Heart left ventricle (tissue), 16 donors: ENCODE measurements around the gene TMTC2. TPM values are rescaled to one million over a fixed set of nuclear protein-coding genes. Genes with fewer than 3 reads are reported as not detected.

ENCODE experiments used
- ATAC-seq, 4 donors: fragments of 200-7000 bp; cut with Tn5 transposase; one replicate each; pipeline ENCODE4 v1.9.1; 2020 to 2022; ENCODE audit warnings: moderate library complexity in 4 of 4, mild to moderate bottlenecking in 3 of 4, moderate number of reproducible peaks in 1 of 4
- DNase-seq, 5 donors: peaks; one replicate each; pipeline ENCODE4 v3.0.0-alpha.2; 2020
- H3K27ac ChIP-seq, 12 donors: fragments of 200-600 bp; sonication (generic) in 4 of 12; one replicate each; pipeline versions ENCODE4 v1.5.0 to v1.8.0; 2016 to 2022; ENCODE audit warnings: mild to moderate bottlenecking in 2 of 12
- H3K27me3 ChIP-seq, 9 donors: fragments of 200-600 bp; sonication (generic) in 2 of 9; one replicate each; pipeline versions ENCODE4 v1.5.1 to v1.8.0; 2016 to 2022; ENCODE audit warnings: mild to moderate bottlenecking in 3 of 9
- H3K36me3 ChIP-seq, 9 donors: fragments of 200-600 bp; sonication (generic) in 2 of 9; one replicate each; pipeline versions ENCODE4 v1.5.0 to v1.8.0; 2018 to 2022; ENCODE audit warnings: mild to moderate bottlenecking in 2 of 9
- H3K4me1 ChIP-seq, 12 donors: fragments of 200-600 bp; sonication (generic) in 4 of 12; one replicate each; pipeline versions ENCODE4 v1.5.0 to v1.8.0; 2016 to 2022; ENCODE audit warnings: mild to moderate bottlenecking in 3 of 12
- H3K4me3 ChIP-seq, 12 donors: fragments of 200-600 bp; sonication (generic) in 4 of 12; one replicate each; pipeline versions ENCODE4 v1.5.0 to v1.8.0; 2017 to 2022; ENCODE audit warnings: mild to moderate bottlenecking in 9 of 12, moderate library complexity in 4 of 12
- H3K9me3 ChIP-seq, 12 donors: fragments of 200-600 bp; sonication (generic) in 4 of 12; one replicate each; pipeline versions ENCODE4 v1.5.0 to v1.8.0; 2016 to 2022; ENCODE audit warnings: mild to moderate bottlenecking in 1 of 12
- POLR2A ChIP-seq, 2 donors: fragments of 450-650 bp; IDR thresholded peaks; one replicate each; pipeline ENCODE4 v1.6.1; 2017; ENCODE audit warnings: antibody characterized with exemption in 2 of 2, mild to moderate bottlenecking in 2 of 2, moderate library complexity in 2 of 2
- WGBS, 4 donors: extraction: QIAGEN DNeasy Blood & Tissue Kit in 2 of 4; methylation state at CpG; one replicate each; pipeline versions ENCODE4 v1.1.5 to v1.1.7; 2013 to 2018; 5-methylcytosine and 5-hydroxymethylcytosine counted together
- intact Hi-C, 10 donors: fragments of 100-400 bp; cut with DNase I; formaldehyde crosslinking; loops; one replicate each; pipeline versions ENCODE4 v1.11.1 to v1.14.2; 2022
- polyA plus RNA-seq, 2 donors: library from polyadenylated mRNA; stranded (reverse); fragments of 200-250 nt; gene quantifications; one replicate each; pipeline ENCODE4 v1.2.3, GENCODE V29; 2013
- total RNA-seq, 9 donors: library from RNA; depleted of rRNA in 2 of 9; stranded (reverse); fragments of >200 nt in 2 of 9; fragmentation: NEBNext Ultra II Directional in 3 of 9; extraction: Animal tissue kit (Norgen Biotek cat#: 25700) in 3 of 9; gene quantifications; one replicate each; pipeline versions ENCODE4 v1.1.0 to v1.2.4, GENCODE V29; 2016 to 2023
- TF ChIP-seq, protein P1 (sequence below), 12 donors: fragments of 200-600 bp; sonication (generic) in 4 of 12; IDR thresholded peaks; one replicate each; pipeline versions ENCODE4 v1.5.0 to v1.8.0; 2018 to 2022; ENCODE audit warnings: antibody characterized with exemption in 12 of 12, mild to moderate bottlenecking in 5 of 12
- donor health status: ischemic (EF 13 %, LVEDD 7.1; RV severe dilation, severe dysfunction).
- donor health status: healthy with polysubstance abuse.
- donor health status: DM: no; HTN: yes; CAD: no.
- donor health status: DM: no; HTN: no; CAD: no.
- donor health status: ischemic (EF 25% LVEDD 6.9; RV normal size, moderate dysfunction).
- donor health status: ischemic (EF 25% LVEDD 5.7; RV mildly dilated, moderate dysfunction).
- donor health status: healthy.
- donor health status: DM: yes; HTN: yes; CAD: no.
- donor health status: ischemic (EF 35%, LVEDD 5.7; RV mildly dilated, moderate dysfunction).
- donor health status: nonischemic (EF 11% LVEDD 7.7; RV severe dilation, severe dysfunction).
- donor health status: DM: yes; HTN: yes; CAD: no.
- donor health status: PGD.
- donor health status: ischemic (EF 29% LVEDD 5.4; RV normal size, mild dysfunction).
- donor health status: nonischemic (EF 23%, LVEDD 6.1; RV moderate dilation, normal function).

TMTC2 gene
- total and polyA plus RNA-seq, 11 donors: 1.1 to 5.7 (median 3.3) TPM

DNA sequence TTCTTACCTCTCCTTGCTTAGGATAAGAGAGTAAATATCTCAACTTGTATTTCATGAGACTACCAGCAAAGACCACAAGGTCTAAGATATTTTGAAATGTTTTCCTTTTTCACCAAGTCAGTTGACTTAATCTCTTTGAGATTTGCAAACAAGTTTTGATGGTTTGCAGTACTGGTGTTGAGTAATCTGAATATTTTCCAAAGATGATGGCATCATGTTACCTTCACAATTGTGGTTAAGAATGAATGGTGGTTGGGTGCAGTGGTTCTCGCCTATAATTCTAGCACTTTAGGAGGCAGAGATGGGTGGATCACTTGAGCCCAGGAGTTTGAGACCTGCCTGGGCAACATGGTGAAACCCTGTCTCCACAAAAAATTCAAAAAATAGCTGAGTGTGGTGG lies 225.7 kb downstream of the TMTC2 start:
- TF ChIP-seq POLR2A (IDR thresholded peaks at IDR 0.05): no peak
- TF ChIP-seq, protein P1, sequence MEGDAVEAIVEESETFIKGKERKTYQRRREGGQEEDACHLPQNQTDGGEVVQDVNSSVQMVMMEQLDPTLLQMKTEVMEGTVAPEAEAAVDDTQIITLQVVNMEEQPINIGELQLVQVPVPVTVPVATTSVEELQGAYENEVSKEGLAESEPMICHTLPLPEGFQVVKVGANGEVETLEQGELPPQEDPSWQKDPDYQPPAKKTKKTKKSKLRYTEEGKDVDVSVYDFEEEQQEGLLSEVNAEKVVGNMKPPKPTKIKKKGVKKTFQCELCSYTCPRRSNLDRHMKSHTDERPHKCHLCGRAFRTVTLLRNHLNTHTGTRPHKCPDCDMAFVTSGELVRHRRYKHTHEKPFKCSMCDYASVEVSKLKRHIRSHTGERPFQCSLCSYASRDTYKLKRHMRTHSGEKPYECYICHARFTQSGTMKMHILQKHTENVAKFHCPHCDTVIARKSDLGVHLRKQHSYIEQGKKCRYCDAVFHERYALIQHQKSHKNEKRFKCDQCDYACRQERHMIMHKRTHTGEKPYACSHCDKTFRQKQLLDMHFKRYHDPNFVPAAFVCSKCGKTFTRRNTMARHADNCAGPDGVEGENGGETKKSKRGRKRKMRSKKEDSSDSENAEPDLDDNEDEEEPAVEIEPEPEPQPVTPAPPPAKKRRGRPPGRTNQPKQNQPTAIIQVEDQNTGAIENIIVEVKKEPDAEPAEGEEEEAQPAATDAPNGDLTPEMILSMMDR (IDR thresholded peaks at IDR 0.05): no peak
- ATAC-seq: no peak
- Histone ChIP-seq H3K9me3 (no peaks in the 10 kb centered on the region), H3K27me3 (no peaks in the 10 kb centered on the region), H3K36me3 (no peaks in the 10 kb centered on the region), H3K4me1 (no peaks in the 10 kb centered on the region), H3K4me3 (no peak overlapping the region), H3K27ac (no peak overlapping the region)
- no peak for DNase-seq
- 89 to 100% (median 95%) methylated on average over 1 of the region's 1 CpG for WGBS, 4 donors
- intact Hi-C loops: no loop called here

DNA sequence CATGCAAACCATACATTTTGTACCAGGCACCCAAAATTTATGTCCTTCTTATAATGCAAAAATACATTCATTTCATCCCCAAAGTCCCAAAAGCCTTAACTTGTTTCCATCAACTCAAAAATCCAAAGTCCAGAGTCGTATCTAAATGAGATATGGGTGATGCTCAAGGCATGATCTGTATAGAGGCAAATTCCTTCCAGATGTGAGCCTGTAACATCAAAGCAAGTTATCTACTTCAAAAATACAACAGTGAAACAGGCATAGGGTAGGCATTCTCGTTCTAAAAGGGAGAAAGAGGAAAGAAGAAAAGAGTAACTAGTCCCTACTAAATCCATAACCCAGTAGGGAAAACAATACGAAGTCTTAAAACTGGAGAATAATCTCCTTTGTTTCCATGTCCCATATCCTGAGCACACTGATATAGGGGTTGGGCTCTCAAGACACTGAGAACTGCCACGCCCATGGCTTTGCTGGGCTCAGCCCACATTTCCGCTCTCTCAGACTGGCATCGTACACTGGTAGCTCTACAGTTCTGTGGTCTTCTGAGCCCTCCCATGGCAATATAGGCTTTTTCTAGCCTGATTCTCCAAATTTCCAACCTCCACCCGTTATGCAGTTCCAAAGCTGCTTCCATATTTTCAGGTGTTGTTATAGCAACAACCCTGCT lies 232.8 kb downstream of the TMTC2 start:
- Histone ChIP-seq H3K4me1 (no peaks in the 10 kb centered on the region), H3K27me3 (no peaks in the 10 kb centered on the region), H3K9me3 (no peaks in the 10 kb centered on the region), H3K36me3 (no peaks in the 10 kb centered on the region), H3K4me3 (no peak overlapping the region), H3K27ac (no peak overlapping the region)
- intact Hi-C loops: no loop called here
- DNase-seq (no peak), ATAC-seq (no peak)
- WGBS, 4 donors: 86 to 92% (median 89%) methylated on average over 7 of the region's 7 CpGs
- TF ChIP-seq, protein P1 (IDR thresholded peaks at IDR 0.05): no peak

DNA sequence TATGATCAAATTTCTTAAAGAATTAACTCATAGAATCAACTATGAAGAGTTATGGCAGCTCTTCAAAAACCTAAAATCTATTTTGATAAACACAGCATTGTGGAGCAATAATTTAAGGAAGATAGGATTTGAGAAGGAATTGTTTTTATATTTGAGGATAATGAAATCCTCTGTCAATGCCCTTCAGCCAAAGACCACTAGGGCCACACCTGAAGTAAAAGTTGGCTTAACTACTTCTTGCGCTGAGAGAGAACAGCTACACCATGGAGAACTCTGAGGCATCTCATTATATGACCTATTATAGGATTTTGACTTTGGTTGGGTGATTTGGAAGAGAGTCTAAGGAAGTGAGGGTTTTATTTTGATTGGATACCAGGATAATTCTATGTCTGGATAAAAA lies 237.2 kb downstream of the TMTC2 start:
- Histone ChIP-seq H3K36me3 (no peaks in the 10 kb centered on the region), H3K27ac (no peak overlapping the region), H3K4me3 (no peak overlapping the region), H3K27me3 (no peaks in the 10 kb centered on the region), H3K4me1 (no peaks in the 10 kb centered on the region), H3K9me3 (no peaks in the 10 kb centered on the region)
- no peak for TF ChIP-seq POLR2A (IDR thresholded peaks at IDR 0.05)
- TF ChIP-seq, protein P1 (IDR thresholded peaks at IDR 0.05): no peak
- WGBS, 4 donors: 100% methylated on average over 1 of the region's 1 CpG
- no peak for ATAC-seq
- no peak for DNase-seq
- intact Hi-C loops: no loop called here

DNA sequence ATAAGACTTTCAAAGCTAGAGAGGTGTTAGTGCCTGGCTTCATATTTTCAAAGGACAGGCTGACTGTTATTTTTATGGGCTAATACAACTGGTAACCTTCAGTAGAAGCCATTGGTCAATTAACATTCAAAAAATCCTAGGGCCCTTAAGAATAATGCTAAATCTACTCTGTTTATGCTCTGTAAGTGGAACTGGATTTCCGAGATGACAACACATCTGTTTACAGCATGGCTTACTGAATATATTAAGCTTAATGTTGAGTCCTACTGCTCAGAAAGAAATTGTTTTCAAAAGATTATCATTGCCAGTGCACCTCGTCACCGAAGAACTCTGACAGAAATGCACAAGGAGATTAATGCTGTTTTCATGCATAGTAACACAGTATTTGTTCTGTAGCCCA lies 239.9 kb downstream of the TMTC2 start:
- no peak overlapping the region for H3K4me3 ChIP-seq
- H3K36me3 ChIP-seq: no peaks in the 10 kb centered on the region
- no peaks in the 10 kb centered on the region for H3K4me1 ChIP-seq
- no peak overlapping the region for H3K27ac ChIP-seq
- no peak for TF ChIP-seq POLR2A (IDR thresholded peaks at IDR 0.05)
- TF ChIP-seq, protein P1 (IDR thresholded peaks at IDR 0.05): no peak
- H3K27me3 ChIP-seq: no peaks in the 10 kb centered on the region
- 77 to 99% (median 95%) methylated on average over 3 of the region's 3 CpGs for WGBS, 4 donors
- no peaks in the 10 kb centered on the region for H3K9me3 ChIP-seq
- intact Hi-C loops: no loop called here
- no peak for DNase-seq
- no peak for ATAC-seq
